Spinal cord (tissue), 10 donors: ENCODE data around the gene ZNF318. TPM values are rescaled to one million over a fixed set of nuclear protein-coding genes. Genes with fewer than 3 reads are reported as not detected.
"Not testable (repeated sequence)": the region's sequence is repeated elsewhere in the genome, so short reads cannot be mapped to it uniquely, and the experiment has no call there.

Experiments used
- DNase-seq, 6 donors: peaks; one replicate each; pipeline versions ENCODE4 v3.0.0 to v3.0.0-alpha.2; 2013 to 2015; ENCODE audit warnings: low spot score in 6 of 6, low read depth in 4 of 6
- H3K27ac ChIP-seq: one replicate; pipeline ENCODE4 v1.5.1; 2013; ENCODE audit warnings: low read depth, low read length, control low read depth
- H3K27me3 ChIP-seq: one replicate; pipeline ENCODE4 v1.6.1; 2013; ENCODE audit warnings: low read length; ENCODE audit not compliant: control insufficient read depth, insufficient read depth
- H3K36me3 ChIP-seq: one replicate; pipeline ENCODE4 v1.6.1; 2013; ENCODE audit warnings: low read length; ENCODE audit not compliant: control insufficient read depth, insufficient read depth
- H3K4me1 ChIP-seq: one replicate; pipeline ENCODE4 v1.6.1; 2013; ENCODE audit warnings: low read length; ENCODE audit not compliant: control insufficient read depth, insufficient read depth
- H3K4me3 ChIP-seq: one replicate; pipeline ENCODE4 v1.5.1; 2013; ENCODE audit warnings: low read depth, low read length, control low read depth
- H3K9me3 ChIP-seq: one replicate; pipeline ENCODE4 v1.6.1; 2013; ENCODE audit warnings: low read length; ENCODE audit not compliant: control insufficient read depth, insufficient read depth
- WGBS: methylation state at CpG from one replicate; pipeline ENCODE4 v1.1.5; 2013; ENCODE audit warnings: missing lambda C conversion rate; ENCODE audit not compliant: insufficient coverage; 5-methylcytosine and 5-hydroxymethylcytosine counted together
- polyA plus RNA-seq, 2 donors: library from polyadenylated mRNA; unstranded; fragments of 120-200 nt; gene quantifications; one replicate each; pipeline ENCODE4 v1.2.1, GENCODE V29; 2013; ENCODE audit not compliant: insufficient read length in 2 of 2
- total RNA-seq, 2 donors: library from RNA; depleted of rRNA in 1 of 2; stranded (reverse); fragments of 120-200 nt in 1 of 2; fragments of >200 nt in 1 of 2; gene quantifications; one replicate each; pipeline versions ENCODE4 v1.2.3 to v1.2.4, GENCODE V29; 2013 to 2014
- donor health status: healthy.

Gene ZNF318
- total and polyA plus RNA-seq, 4 donors: 17.7 to 29.2 (median 23.6) TPM

DNA sequence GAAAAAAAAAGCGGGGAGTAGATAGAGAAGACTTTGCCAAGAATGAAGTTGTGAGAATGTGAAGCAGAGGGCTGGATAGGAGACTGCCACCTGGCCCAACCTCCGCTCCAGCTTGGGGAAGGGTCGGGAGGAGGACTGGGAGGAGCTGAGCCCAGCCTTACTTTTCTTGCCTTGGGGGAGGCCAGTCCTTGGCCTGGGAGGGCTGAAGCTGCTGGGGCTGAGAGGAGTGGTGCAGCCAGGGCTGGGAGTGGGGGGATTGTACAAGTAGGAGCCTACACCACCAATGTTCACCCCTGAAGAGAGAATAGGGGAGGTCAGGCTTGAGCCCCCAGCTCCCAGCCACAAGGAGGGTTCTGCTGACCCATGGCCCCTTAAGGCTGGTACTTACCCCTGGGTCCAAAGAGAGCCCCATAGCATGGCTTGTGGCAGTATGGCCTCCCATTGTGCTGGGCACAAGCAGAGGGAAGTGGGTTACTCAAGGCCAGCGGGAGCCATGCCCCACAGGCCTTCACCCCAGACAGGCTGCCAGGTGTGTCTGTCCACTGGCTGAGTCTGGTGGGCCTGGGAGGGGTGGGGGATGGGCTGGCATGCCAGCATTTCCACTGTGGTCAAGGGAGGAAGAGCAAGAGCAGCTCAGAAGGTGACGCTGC lies 61.9 kb downstream of the ZNF318 start:
- DNase-seq: no peak
- H3K27ac ChIP-seq: no peak overlapping the region
- H3K4me1 ChIP-seq: peaks cover 14% of the 10 kb centered on the region
- no peaks in the 10 kb centered on the region for H3K9me3 ChIP-seq
- H3K36me3 ChIP-seq: peaks cover 8% of the 10 kb centered on the region
- 71% methylated on average over 4 of the region's 5 CpGs for WGBS
- H3K4me3 ChIP-seq: no peak overlapping the region
- H3K27me3 ChIP-seq: no peaks in the 10 kb centered on the region

DNA sequence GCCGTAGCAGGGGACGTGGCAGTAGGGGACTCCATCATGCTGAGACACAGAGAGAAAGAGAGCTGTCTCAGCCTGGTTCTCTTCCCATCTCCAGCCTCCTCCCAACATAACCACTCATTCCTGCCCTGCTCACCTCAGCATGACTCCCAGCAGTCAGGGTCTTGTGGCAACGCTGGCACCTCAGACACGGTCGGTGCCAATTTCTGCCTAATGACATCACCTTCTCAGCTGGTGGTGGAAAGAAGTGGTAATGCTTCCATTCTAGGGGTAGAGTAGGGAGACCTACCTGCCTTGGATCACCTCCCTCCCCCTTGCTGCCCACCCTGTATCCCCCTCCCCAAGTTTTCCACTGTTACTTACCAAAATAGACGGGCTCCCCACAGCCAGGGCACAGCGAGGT lies 63.4 kb downstream of the ZNF318 start:
- WGBS: 90% methylated on average over 2 of the region's 7 CpGs
- Histone ChIP-seq H3K4me3 (no peak overlapping the region), H3K9me3 (no peaks in the 10 kb centered on the region), H3K4me1 (peaks cover 14% of the 10 kb centered on the region), H3K27me3 (no peaks in the 10 kb centered on the region), H3K36me3 (peaks cover 8% of the 10 kb centered on the region), H3K27ac (no peak overlapping the region)
- DNase-seq: no peak

DNA sequence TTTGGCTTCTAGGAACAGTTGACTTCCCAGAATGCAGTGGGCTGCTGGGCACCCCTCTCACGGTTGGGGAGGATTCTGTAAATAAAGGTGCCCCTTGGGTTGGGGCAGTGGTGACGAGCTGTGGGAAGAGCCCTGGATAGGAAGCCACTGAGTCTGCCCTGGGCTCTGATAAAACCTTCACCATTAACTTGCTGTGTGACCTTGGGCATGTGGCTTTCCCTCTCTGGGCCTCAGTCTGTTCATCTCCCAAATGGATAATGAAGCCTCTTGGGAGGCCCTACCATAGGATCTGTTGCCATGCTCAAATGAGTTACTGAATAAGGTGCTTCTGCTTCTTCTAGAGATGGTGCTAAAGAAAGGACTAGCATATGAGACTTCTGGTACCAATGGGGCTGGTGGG lies 64.6 kb downstream of the ZNF318 start:
- H3K4me3 ChIP-seq: no peak overlapping the region
- WGBS: 90% methylated on average over 1 of the region's 2 CpGs

GRCh38 chr6:43304361-43304760 lies 65.1 kb downstream of the ZNF318 start:
- H3K27me3 ChIP-seq: no peaks in the 10 kb centered on the region

More for the DNA sequence above, 64.6 kb downstream of the ZNF318 start:
- Histone ChIP-seq H3K36me3 (peaks cover 8% of the 10 kb centered on the region), H3K9me3 (no peaks in the 10 kb centered on the region), H3K27me3 (no peaks in the 10 kb centered on the region), H3K27ac (no peak overlapping the region), H3K4me1 (peaks cover 14% of the 10 kb centered on the region)
- no peak for DNase-seq

GRCh38 chr6:43303751-43304331 lies 65.6 kb downstream of the ZNF318 start:
- 64% methylated on average over 8 of the region's 8 CpGs for WGBS
- peaks cover 8% of the 10 kb centered on the region for H3K36me3 ChIP-seq
- H3K27me3 ChIP-seq: no peaks in the 10 kb centered on the region
- H3K9me3 ChIP-seq: no peaks in the 10 kb centered on the region
- H3K4me1 ChIP-seq: peaks cover 13% of the 10 kb centered on the region
- H3K27ac ChIP-seq: no peak overlapping the region
- H3K4me3 ChIP-seq: no peak overlapping the region
- DNase-seq: no peak

More at GRCh38 chr6:43304361-43304760, 65.1 kb downstream of the ZNF318 start:
- 93% methylated on average over 1 of the region's 3 CpGs for WGBS
- Histone ChIP-seq H3K36me3 (peaks cover 8% of the 10 kb centered on the region), H3K27ac (no peak overlapping the region), H3K4me3 (no peak overlapping the region), H3K4me1 (peaks cover 14% of the 10 kb centered on the region), H3K9me3 (no peaks in the 10 kb centered on the region)
- no peak for DNase-seq

- DNase-seq, H3K4me1 ChIP-seq, H3K4me3 ChIP-seq, H3K36me3 ChIP-seq, H3K9me3 ChIP-seq, H3K27ac ChIP-seq, H3K27me3 ChIP-seq: not testable (repeated sequence)
- 88% methylated on average over 4 of the region's 11 CpGs for WGBS
Observed at GRCh38 chr6:43303006-43303405, 66.4 kb downstream of the ZNF318 start.

GRCh38 chr6:43302126-43302525 lies 67.3 kb downstream of the ZNF318 start:
- WGBS: 79% methylated on average over 19 of the region's 19 CpGs
- H3K36me3 ChIP-seq: no peaks in the 10 kb centered on the region
- DNase-seq: no peak
- no peak overlapping the region for H3K27ac ChIP-seq
- peaks cover 6% of the 10 kb centered on the region for H3K4me1 ChIP-seq
- H3K27me3 ChIP-seq: no peaks in the 10 kb centered on the region
- H3K4me3 ChIP-seq: no peak overlapping the region
- no peaks in the 10 kb centered on the region for H3K9me3 ChIP-seq

- peaks cover 6% of the 10 kb centered on the region for H3K4me1 ChIP-seq
- H3K27me3 ChIP-seq: no peaks in the 10 kb centered on the region
- H3K9me3 ChIP-seq: no peaks in the 10 kb centered on the region
- 91% methylated on average over 6 of the region's 15 CpGs for WGBS
- H3K27ac ChIP-seq: no peak overlapping the region
- no peak overlapping the region for H3K4me3 ChIP-seq
- H3K36me3 ChIP-seq: no peaks in the 10 kb centered on the region
- no peak for DNase-seq
Observed at GRCh38 chr6:43301081-43301870, 68.2 kb downstream of the ZNF318 start.

GRCh38 chr6:43299338-43300293 lies 69.8 kb downstream of the ZNF318 start:
- H3K9me3 ChIP-seq: no peaks in the 10 kb centered on the region
- 87% methylated on average over 17 of the region's 18 CpGs for WGBS
- H3K36me3 ChIP-seq: no peaks in the 10 kb centered on the region
- H3K27me3 ChIP-seq: no peaks in the 10 kb centered on the region
- H3K4me1 ChIP-seq: peaks cover 6% of the 10 kb centered on the region
- H3K27ac ChIP-seq: no peak overlapping the region
- no peak for DNase-seq
- no peak overlapping the region for H3K4me3 ChIP-seq
